GM18868 (cell line): ENCODE measurements around the gene POLE.

Experiments used
- ATAC-seq: cut with Tn5 transposase; IDR thresholded peaks from one replicate; pipeline ENCODE4 v1.9.1; 2021; ENCODE audit warnings: mild to moderate bottlenecking, moderate library complexity; ENCODE audit not compliant: unreplicated experiment

POLE gene

GRCh38 chr12:132583411-132583710 is 103.8 kb downstream of the POLE start:
- ATAC-seq = no peak

GRCh38 chr12:132582582-132583410 is 104.3 kb downstream of the POLE start:
- no peak for ATAC-seq

- no peak for ATAC-seq
These were observed 105.1 kb downstream of the POLE start for GRCh38 chr12:132582058-132582420.

- no peak for ATAC-seq
These were observed 105.6 kb downstream of the POLE start for GRCh38 chr12:132581348-132582057.

GRCh38 chr12:132580701-132581292 is 106.3 kb downstream of the POLE start:
- no peak for ATAC-seq

- ATAC-seq = no peak
These were observed 107.4 kb downstream of the POLE start for GRCh38 chr12:132579744-132580143.

GRCh38 chr12:132578826-132579225 is 108.3 kb downstream of the POLE start:
- no peak for ATAC-seq

- ATAC-seq = no peak
These were observed 109.0 kb downstream of the POLE start for GRCh38 chr12:132578118-132578517.

GRCh38 chr12:132577191-132577920 is 109.8 kb downstream of the POLE start:
- ATAC-seq = no peak

- ATAC-seq = no peak
These were observed 110.4 kb downstream of the POLE start for GRCh38 chr12:132576701-132577100.

GRCh38 chr12:132575661-132576060 is 111.5 kb downstream of the POLE start:
- no peak for ATAC-seq

GRCh38 chr12:132574271-132574996 is 112.7 kb downstream of the POLE start:
- no peak for ATAC-seq
